Left ventricle myocardium inferior (tissue), 1 donor: ENCODE data around the gene LGALS9B. TPM values are rescaled to one million over a fixed set of nuclear protein-coding genes. Genes with fewer than 3 reads are reported as not detected.
"Not testable (repeated sequence)": the region's sequence is repeated elsewhere in the genome, so short reads cannot be mapped to it uniquely, and the experiment has no call there.

Experiments
- DNase-seq: peaks from one replicate; pipeline ENCODE4 v3.0.0-alpha.2; 2020
- H3K27ac ChIP-seq: fragments of 200-600 bp; replicated peaks from 2 replicates; pipeline ENCODE4 v1.8.0; 2021
- H3K27me3 ChIP-seq: fragments of 200-600 bp; 2 replicates; pipeline ENCODE4 v1.8.0; 2021; ENCODE audit warnings: low read depth
- H3K36me3 ChIP-seq: fragments of 200-600 bp; 2 replicates; pipeline ENCODE4 v1.8.0; 2021
- H3K4me1 ChIP-seq: fragments of 200-600 bp; 2 replicates; pipeline ENCODE4 v1.8.0; 2021
- H3K4me3 ChIP-seq: fragments of 200-600 bp; 2 replicates; pipeline ENCODE4 v1.8.0; 2021; ENCODE audit warnings: mild to moderate bottlenecking, moderate library complexity
- H3K9me3 ChIP-seq: fragments of 200-600 bp; replicated peaks from 2 replicates; pipeline ENCODE4 v1.8.0; 2021
- intact Hi-C: fragments of 100-400 bp; cut with micrococcal nuclease; formaldehyde crosslinking; loops from one replicate; pipeline ENCODE4 v1.11.0; 2022
- total RNA-seq: library from RNA; stranded (reverse); fragmentation: NEBNext Ultra II Directional; extraction: Animal tissue kit (Norgen Biotek cat#: 25700); gene quantifications from one replicate; pipeline ENCODE4 v1.2.1, GENCODE V29; 2021
- donor health status: DM: no; HTN: yes; CAD: no; lungs with severe emphysema.

The LGALS9B gene
- total RNA-seq, 1 donor from 2014 or later, result not detected

- H3K9me3 ChIP-seq, DNase-seq, H3K36me3 ChIP-seq, intact Hi-C loops, H3K27ac ChIP-seq, H3K4me1 ChIP-seq, H3K27me3 ChIP-seq, H3K4me3 ChIP-seq: not testable (repeated sequence)
Measured at GRCh38 chr17:20422826-20423225, 44.5 kb downstream of the LGALS9B start.

- H3K4me1 ChIP-seq, intact Hi-C loops, H3K36me3 ChIP-seq, DNase-seq, H3K27ac ChIP-seq, H3K27me3 ChIP-seq, H3K9me3 ChIP-seq, H3K4me3 ChIP-seq: not testable (repeated sequence)
Measured at GRCh38 chr17:20418838-20419237, 48.5 kb downstream of the LGALS9B start.

DNA sequence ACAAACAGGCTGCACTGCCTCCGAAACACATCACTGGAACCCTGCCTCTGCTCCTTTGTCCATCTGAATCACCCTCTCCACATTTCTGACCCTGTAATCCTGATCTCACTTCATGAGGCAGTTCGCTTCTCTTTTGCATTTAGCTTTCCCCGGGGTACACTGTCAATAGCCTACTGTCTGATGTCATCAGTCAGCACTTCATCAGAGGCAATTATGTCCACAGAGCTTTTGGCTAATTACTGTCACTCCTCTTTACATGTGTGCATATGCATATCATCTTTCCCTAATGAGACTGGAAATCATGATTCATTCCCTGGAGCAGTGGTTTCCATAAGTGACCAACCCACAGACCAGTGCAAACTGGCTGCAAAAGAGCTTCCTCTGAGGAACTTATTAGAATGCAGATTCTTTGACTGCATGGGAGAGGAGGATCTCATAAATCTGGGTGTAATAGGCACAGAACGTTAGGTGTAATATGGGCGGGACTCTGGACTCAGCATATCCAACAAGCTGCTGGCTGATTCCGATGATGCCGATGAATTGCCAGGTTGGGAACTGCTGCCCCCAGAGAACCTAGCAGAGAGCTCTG lies 49.8 kb downstream of the LGALS9B start:
- H3K9me3 ChIP-seq, H3K27me3 ChIP-seq, H3K4me3 ChIP-seq, intact Hi-C loops, H3K36me3 ChIP-seq, H3K4me1 ChIP-seq, H3K27ac ChIP-seq, DNase-seq: not testable (repeated sequence)

GRCh38 chr17:20416381-20416911 lies 50.9 kb downstream of the LGALS9B start:
- H3K36me3 ChIP-seq, DNase-seq, H3K4me1 ChIP-seq, H3K27ac ChIP-seq, H3K9me3 ChIP-seq, H3K4me3 ChIP-seq, intact Hi-C loops, H3K27me3 ChIP-seq: not testable (repeated sequence)

- H3K36me3 ChIP-seq, H3K4me1 ChIP-seq, H3K9me3 ChIP-seq, H3K4me3 ChIP-seq, DNase-seq, H3K27ac ChIP-seq, intact Hi-C loops, H3K27me3 ChIP-seq: not testable (repeated sequence)
Measured at GRCh38 chr17:20415479-20415878, 51.9 kb downstream of the LGALS9B start.

GRCh38 chr17:20401306-20402022 lies 65.9 kb downstream of the LGALS9B start:
- intact Hi-C loops, H3K4me1 ChIP-seq, H3K36me3 ChIP-seq, H3K27me3 ChIP-seq, H3K9me3 ChIP-seq, H3K4me3 ChIP-seq, DNase-seq, H3K27ac ChIP-seq: not testable (repeated sequence)

GRCh38 chr17:20400559-20401305 lies 66.6 kb downstream of the LGALS9B start:
- H3K4me1 ChIP-seq, H3K4me3 ChIP-seq, H3K27me3 ChIP-seq, H3K9me3 ChIP-seq, DNase-seq, intact Hi-C loops, H3K36me3 ChIP-seq, H3K27ac ChIP-seq: not testable (repeated sequence)

Other genes with a start within 250 kb of the LGALS9B start
- not detected for gene CDRT15L2, start 112.2 kb upstream of the LGALS9B start, total RNA-seq